H1 (cell line): Measurements from ENCODE around the gene TPH2. TPM values are rescaled to one million over a fixed set of nuclear protein-coding genes. Genes with fewer than 3 reads are reported as not detected.

Experiments
- CTCF ChIA-PET: fragments of 300-600 bp; sonication (Branson Sonifier 250); formaldehyde crosslinking; loops from one replicate; lab custom pipeline; 2021; ENCODE audit not compliant: partially characterized antibody; lab: Charles Lee
- POLR2A ChIA-PET: fragments of 300-600 bp; sonication (Branson Sonifier 250); formaldehyde crosslinking; loops from one replicate; lab custom pipeline; 2021; ENCODE audit warnings: inconsistent platforms; ENCODE audit not compliant: partially characterized antibody; lab: Charles Lee
- DNase-seq, 2 experiments: peaks; one replicate each; pipeline versions ENCODE4 v3.0.0 to v3.0.0-alpha.2; 2010 to 2022; ENCODE audit warnings: low spot score in 2 of 2, low read depth in 1 of 2, mixed read lengths in 1 of 2
- FAIRE-seq: peaks from 2 replicates; lab custom pipeline; 2011; peaks lifted over from hg19 to GRCh38; lab: Jason Lieb, UNC
- H2AFZ ChIP-seq: 2 replicates; pipeline ENCODE4 v1.8.1; 2012; ENCODE audit warnings: low read length, inconsistent platforms
- H2AK5ac ChIP-seq: 2 replicates; pipeline ENCODE4 v1.6.1; 2013; ENCODE audit warnings: low read depth, low read length
- H2BK120ac ChIP-seq: replicated peaks from 2 replicates; pipeline ENCODE3; 2013; ENCODE audit warnings: low read depth, low read length, inconsistent platforms
- H2BK12ac ChIP-seq: 2 replicates; pipeline ENCODE4 v1.6.1; 2013; ENCODE audit warnings: low read depth, low read length
- H2BK15ac ChIP-seq: 2 replicates; pipeline ENCODE4 v1.6.1; 2013; ENCODE audit warnings: low read length
- H2BK20ac ChIP-seq: 2 replicates; pipeline ENCODE4 v1.6.1; 2013; ENCODE audit warnings: low read length
- H2BK5ac ChIP-seq: 2 replicates; pipeline ENCODE4 v1.6.1; 2013; ENCODE audit warnings: low read depth, low read length
- H3K14ac ChIP-seq: 2 replicates; pipeline ENCODE4 v1.6.1; 2013; ENCODE audit warnings: inconsistent platforms; ENCODE audit not compliant: insufficient read length
- H3K18ac ChIP-seq: 2 replicates; pipeline ENCODE4 v1.6.1; 2013; ENCODE audit warnings: low read length; ENCODE audit errors: extremely low read depth
- H3K23ac ChIP-seq: 2 replicates; pipeline ENCODE4 v1.6.1; 2013; ENCODE audit warnings: inconsistent platforms; ENCODE audit not compliant: insufficient read length
- H3K23me2 ChIP-seq: 2 replicates; pipeline ENCODE4 v1.6.1; 2013; ENCODE audit warnings: low read depth, low read length
- H3K27ac ChIP-seq: 2 replicates; pipeline ENCODE4 v1.6.1; 2011; ENCODE audit warnings: low read depth, low read length, inconsistent platforms
- H3K27me3 ChIP-seq, 4 experiments: replicated peaks in 1 of 4; 1 replicate in 1 of 4; 2 replicates in 3 of 4; pipeline versions ENCODE4 v1.6.1 to v1.8.1; 2011 to 2013; ENCODE audit warnings: low read length in 3 of 4, mild to moderate bottlenecking in 3 of 4, inconsistent platforms in 2 of 4, mixed read lengths in 2 of 4, moderate library complexity in 1 of 4; ENCODE audit not compliant: control insufficient read depth in 3 of 4, insufficient read depth in 3 of 4; ENCODE audit errors: extremely low read depth in 1 of 4
- H3K36me3 ChIP-seq, 4 experiments: 2 replicates each; pipeline versions ENCODE4 v1.6.1 to v1.8.1; 2011 to 2013; ENCODE audit warnings: mild to moderate bottlenecking in 4 of 4, low read length in 3 of 4, moderate library complexity in 2 of 4, control low read depth in 1 of 4, inconsistent platforms in 1 of 4; ENCODE audit not compliant: insufficient read depth in 4 of 4, control insufficient read depth in 2 of 4
- H3K4ac ChIP-seq: replicated peaks from 2 replicates; pipeline ENCODE3; 2013; ENCODE audit warnings: low read length, low read depth, mixed read lengths, inconsistent platforms; ENCODE audit not compliant: insufficient read length
- H3K4me1 ChIP-seq, 4 experiments: replicated peaks in 1 of 4; 1 replicate in 1 of 4; 2 replicates in 3 of 4; pipeline versions ENCODE4 v1.6.1 to v1.8.1; 2011 to 2013; ENCODE audit warnings: low read length in 3 of 4, inconsistent platforms in 2 of 4, mixed read lengths in 1 of 4; ENCODE audit not compliant: insufficient read depth in 4 of 4, control insufficient read depth in 3 of 4
- H3K4me2 ChIP-seq, 2 experiments: 2 replicates each; pipeline versions ENCODE4 v1.6.1 to v1.8.1; 2011 to 2013; ENCODE audit warnings: low read depth in 2 of 2, low read length in 2 of 2, control low read depth in 1 of 2, inconsistent platforms in 1 of 2, mild to moderate bottlenecking in 1 of 2; ENCODE audit not compliant: insufficient read depth in 1 of 2
- H3K4me3 ChIP-seq, 4 experiments: fragments of 200-600, 300-600 bp in 1 of 4; sonication (generic), shearing (Covaris generic), sonication (Bioruptor Twin) in 1 of 4; 2 replicates each; pipeline versions ENCODE4 v1.5.1 to v1.8.1; 2011 to 2016; ENCODE audit warnings: low read length in 4 of 4, low read depth in 3 of 4, control low read depth in 2 of 4, inconsistent platforms in 2 of 4, mild to moderate bottlenecking in 2 of 4, mixed read lengths in 1 of 4, moderate library complexity in 1 of 4; ENCODE audit not compliant: insufficient read depth in 2 of 4; ENCODE audit errors: extremely low read depth in 1 of 4
- H3K56ac ChIP-seq: replicated peaks from 2 replicates; pipeline ENCODE3; 2013; ENCODE audit warnings: low read depth, mild to moderate bottlenecking, mixed read lengths, low read length, inconsistent platforms; ENCODE audit not compliant: insufficient read length
- H3K79me1 ChIP-seq: 2 replicates; pipeline ENCODE4 v1.6.1; 2013; ENCODE audit warnings: low read depth, low read length, control low read depth
- H3K79me2 ChIP-seq, 2 experiments: 2 replicates each; pipeline versions ENCODE4 v1.6.1 to v1.8.1; 2012 to 2013; ENCODE audit warnings: low read length in 2 of 2, mild to moderate bottlenecking in 2 of 2, inconsistent platforms in 1 of 2; ENCODE audit not compliant: insufficient read depth in 2 of 2, control insufficient read depth in 1 of 2
- H3K9ac ChIP-seq, 4 experiments: replicated peaks in 1 of 4; 1 replicate in 1 of 4; 2 replicates in 3 of 4; pipeline versions ENCODE4 v1.6.1 to v1.8.1; 2011 to 2013; ENCODE audit warnings: low read depth in 3 of 4, low read length in 3 of 4, control low read depth in 2 of 4, mild to moderate bottlenecking in 2 of 4, moderate library complexity in 2 of 4, inconsistent platforms in 1 of 4; ENCODE audit errors: extremely low read depth in 1 of 4
- H3K9me3 ChIP-seq, 2 experiments: 2 replicates each; pipeline versions ENCODE4 v1.6.1 to v1.8.1; 2012 to 2013; ENCODE audit warnings: mild to moderate bottlenecking in 2 of 2, moderate library complexity in 2 of 2, control low read depth in 1 of 2, inconsistent platforms in 1 of 2, low read depth in 1 of 2, low read length in 1 of 2, mixed read lengths in 1 of 2; ENCODE audit not compliant: insufficient read depth in 2 of 2
- H4K20me1 ChIP-seq, 2 experiments: replicated peaks in 1 of 2; 2 replicates each; pipeline versions ENCODE3 to v1.8.1; 2011 to 2013; ENCODE audit warnings: inconsistent platforms in 2 of 2, low read length in 2 of 2, mild to moderate bottlenecking in 1 of 2; ENCODE audit not compliant: insufficient read depth in 2 of 2, control insufficient read depth in 1 of 2
- H4K5ac ChIP-seq: 2 replicates; pipeline ENCODE4 v1.6.1; 2013; ENCODE audit warnings: low read length, low read depth, mixed read lengths, inconsistent platforms; ENCODE audit not compliant: insufficient read length
- H4K8ac ChIP-seq: 2 replicates; pipeline ENCODE4 v1.8.0; 2013; ENCODE audit warnings: mild to moderate bottlenecking, moderate library complexity, low read length, inconsistent platforms; ENCODE audit not compliant: insufficient read depth; ENCODE audit errors: extremely low read depth
- H4K91ac ChIP-seq: replicated peaks from 2 replicates; pipeline ENCODE3; 2013; ENCODE audit warnings: low read length, mixed read lengths, inconsistent platforms; ENCODE audit not compliant: insufficient read length
- BRCA1 ChIP-seq: IDR thresholded peaks from 2 replicates; pipeline ENCODE4 v1.6.1; 2012; ENCODE audit warnings: low read depth, low read length, improper control_type of control experiment
- CBX5 ChIP-seq: fragments of 300-800, 300-1000 bp; sonication (generic); IDR thresholded peaks from 2 replicates; pipeline ENCODE4 v1.7.1; 2016; ENCODE audit warnings: antibody characterized with exemption, low read length, low read depth
- CBX8 ChIP-seq: fragments of 300-800, 300-1000 bp; sonication (generic); IDR thresholded peaks from 2 replicates; pipeline ENCODE4 v1.7.1; 2016; ENCODE audit warnings: low read depth, low read length, borderline replicate concordance
- GTF2F1 ChIP-seq: IDR thresholded peaks from 2 replicates; pipeline ENCODE4 v1.6.1; 2012; ENCODE audit warnings: low read depth, low read length, improper control_type of control experiment, borderline replicate concordance
- SIN3A ChIP-seq, 2 experiments: IDR thresholded peaks in 1 of 2; conservative IDR thresholded peaks in 1 of 2; 2 replicates each; pipeline ENCODE4 v1.6.1; 2011 to 2012; ENCODE audit warnings: low read length in 2 of 2, improper control_type of control experiment in 1 of 2, low read depth in 1 of 2, mild to moderate bottlenecking in 1 of 2
- SP4 ChIP-seq: IDR thresholded peaks from 2 replicates; pipeline ENCODE4 v1.6.1; 2012; ENCODE audit warnings: low read length, inconsistent platforms
- WGBS, 2 experiments: shearing (Covaris generic) in 1 of 2; methylation state at CpG; one replicate each; pipeline versions ENCODE4 v1.1.6 to v1.1.7; 2013 to 2015; ENCODE audit warnings: low lambda C conversion rate in 2 of 2, mixed read lengths in 2 of 2, inconsistent platforms in 1 of 2, low coverage in 1 of 2, missing lambda C conversion rate in 1 of 2; ENCODE audit not compliant: insufficient replicate concordance in 2 of 2, insufficient coverage in 1 of 2, insufficient read length in 1 of 2; ENCODE audit errors: extremely low coverage in 1 of 2, missing lambda C conversion rate in 1 of 2; 5-methylcytosine and 5-hydroxymethylcytosine counted together
- polyA plus RNA-seq, 7 experiments: library from polyadenylated mRNA; depleted of rRNA in 3 of 7; stranded (reverse) in 5 of 7; unstranded in 2 of 7; fragments of >200 nt in 5 of 7; fragments of 200-250 nt in 2 of 7; gene quantifications; 1 replicate in 5 of 7; 2 replicates in 1 of 7; 4 replicates in 1 of 7; pipeline versions ENCODE4 v1.2.1 to v1.2.3, GENCODE V29; 2011 to 2013; ENCODE audit warnings: missing spikeins in 2 of 7, mixed read lengths in 2 of 7
- total RNA-seq: library from RNA; stranded (reverse); fragmentation: NEBNext Ultra II Directional; extraction: Animal tissue kit (Norgen Biotek cat#: 25700); gene quantifications from 2 replicates; pipeline ENCODE4 v1.2.1, GENCODE V29; 2021
- TF ChIP-seq, protein P1 (sequence below): IDR thresholded peaks from 2 replicates; pipeline ENCODE4 v1.6.1; 2012; ENCODE audit warnings: inconsistent platforms

The TPH2 gene
- total and polyA plus RNA-seq, 2 of the 8 experiments (the other 6 are each of a cell fraction or from before 2014, with no cell fraction given) = 0.57 to 1.1 TPM

DNA sequence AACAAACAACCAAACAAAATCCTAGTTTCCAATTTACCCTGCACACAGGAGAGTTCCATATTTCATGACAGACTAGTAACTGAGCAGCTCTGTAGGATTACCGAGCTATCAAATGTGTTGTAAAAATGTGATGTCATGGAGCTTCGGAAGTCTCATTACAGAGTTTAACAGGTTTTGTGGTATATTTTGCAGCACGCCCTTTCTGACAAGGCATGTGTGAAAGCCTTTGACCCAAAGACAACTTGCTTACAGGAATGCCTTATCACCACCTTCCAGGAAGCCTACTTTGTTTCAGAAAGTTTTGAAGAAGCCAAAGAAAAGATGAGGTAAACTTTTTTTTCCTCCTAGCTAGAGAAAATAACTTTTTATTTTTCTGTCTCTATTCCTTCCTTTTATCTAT is 92.4 kb downstream of the TPH2 start:
- Histone ChIP-seq H3K4me3 (no peak overlapping the region), H3K56ac (no peak overlapping the region), H3K4me2 (no peak overlapping the region), H4K91ac (no peak overlapping the region), H3K9me3 (no peaks in the 10 kb centered on the region), H3K79me2 (no peaks in the 10 kb centered on the region), H3K4me1 (peaks cover 0 to 4% (median 0%) of the 10 kb centered on the region in 4 experiments; a peak in 1 of 7 replicates), H2BK15ac (no peak overlapping the region), H3K23me2 (no peaks in the 10 kb centered on the region), H3K27ac (no peak overlapping the region), H3K27me3 (no peaks in the 10 kb centered on the region), H4K20me1 (no peaks in the 10 kb centered on the region), H3K9ac (no peak overlapping the region), H2BK20ac (no peak overlapping the region), H3K23ac (no peak overlapping the region), H2BK120ac (no peak overlapping the region), H3K14ac (no peak overlapping the region)
- DNase-seq (no peak), FAIRE-seq (no peak)
- CTCF ChIA-PET = interaction anchor here (1.0 to 1.4 kb wide), 4 partner anchors 16 to 232 kb away, joined by 3 to 7 read pairs (median 3); no protein-coding TSS in a partner anchor
- POLR2A ChIA-PET = no interaction called here
- no peak for TF ChIP-seq GTF2F1
- no peak for TF ChIP-seq BRCA1
- no peak for TF ChIP-seq CBX5
- TF ChIP-seq SP4 = no peak
- TF ChIP-seq SIN3A (conservative IDR thresholded peaks at IDR 0.05 in 1 of 2, IDR thresholded peaks at IDR 0.05 in 1 of 2; ENCODE audit: low read depth in 1 of 2, low read length in 2 of 2) = no peak
- no peak for TF ChIP-seq CBX8
- TF ChIP-seq, protein P1, sequence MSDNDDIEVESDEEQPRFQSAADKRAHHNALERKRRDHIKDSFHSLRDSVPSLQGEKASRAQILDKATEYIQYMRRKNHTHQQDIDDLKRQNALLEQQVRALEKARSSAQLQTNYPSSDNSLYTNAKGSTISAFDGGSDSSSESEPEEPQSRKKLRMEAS = no peak
- TF ChIP-seq, all 59 proteins: peak for 0
- Histone ChIP-seq H3K36me3 (no peaks in the 10 kb centered on the region), H3K4ac (no peak overlapping the region), H2AK5ac (no peak overlapping the region), H2BK5ac (no peak overlapping the region), H4K8ac (no peak overlapping the region), H4K5ac (no peak overlapping the region), H3K18ac (no peak overlapping the region), H2BK12ac (no peak overlapping the region), H2AFZ (no peak overlapping the region), H3K79me1 (no peaks in the 10 kb centered on the region)
- 91% methylated on average over 3 of the region's 3 CpGs; no CpG with 5 or more reads in 1 of the 2 experiments for WGBS, 2 experiments
